Activated B cell treated with CpG ODN at 0.5 μM for 24 hours (primary cell): ENCODE data around the gene SZRD1. TPM values are rescaled to one million over a fixed set of nuclear protein-coding genes. Genes with fewer than 3 reads are reported as not detected.

Source experiments
- ATAC-seq: fragments of 200-7000 bp; cut with Tn5 transposase; one replicate; pipeline ENCODE4 v1.10.0; 2021; ENCODE audit warnings: low read depth, mild to moderate bottlenecking, moderate library complexity
- CTCF ChIA-PET: fragments of 350-600 bp; sonication (Branson Sonifier 250); formaldehyde crosslinking; loops from one replicate; lab custom pipeline; 2021; ENCODE audit warnings: antibody characterized with exemption; lab: Charles Lee
- POLR2A ChIA-PET: fragments of 350-600 bp; sonication (Branson Sonifier 250); formaldehyde crosslinking; loops from one replicate; lab custom pipeline; 2021; ENCODE audit warnings: antibody characterized with exemption; lab: Charles Lee
- DNase-seq: peaks from one replicate; pipeline ENCODE4 v3.0.0; 2022
- H3K27ac Mint-ChIP-seq: one replicate; pipeline ENCODE4 v1.8.0; 2020; ENCODE audit warnings: mixed read lengths
- H3K27me3 Mint-ChIP-seq: one replicate; pipeline ENCODE4 v1.8.0; 2021; ENCODE audit warnings: mixed read lengths
- H3K36me3 Mint-ChIP-seq: one replicate; pipeline ENCODE4 v1.8.0; 2021; ENCODE audit warnings: low read depth, mixed read lengths
- H3K4me1 Mint-ChIP-seq: one replicate; pipeline ENCODE4 v1.8.0; 2021; ENCODE audit warnings: mixed read lengths
- H3K4me3 Mint-ChIP-seq: one replicate; pipeline ENCODE4 v1.8.0; 2020; ENCODE audit warnings: mild to moderate bottlenecking, mixed read lengths
- H3K9me3 Mint-ChIP-seq: one replicate; pipeline ENCODE4 v1.8.0; 2020; ENCODE audit warnings: mixed read lengths
- intact Hi-C: fragments of 100-400 bp; cut with micrococcal nuclease; formaldehyde crosslinking; loops from one replicate; pipeline ENCODE4 v1.15.1; 2024
- total RNA-seq: library from RNA; stranded (reverse); gene quantifications from 2 replicates; pipeline ENCODE4 v1.2.3, GENCODE V29; 2022
- TF ChIP-seq, protein P1 (sequence below): fragments of 200-600 bp; IDR thresholded peaks from one replicate; pipeline ENCODE4 v1.8.0; 2022; ENCODE audit warnings: antibody characterized with exemption, mild to moderate bottlenecking

The SZRD1 gene
- total RNA-seq, 1 donor from 2014 or later, result 184 TPM

- CTCF ChIA-PET, result interaction anchor here (0.8 to 2.2 kb wide), 11 partner anchors 14 to 511 kb away, joined by 3 to 8 read pairs (median 4); partner anchors contain the start of gene FBXO42
- Mint-ChIP-seq H3K9me3 (no peaks in the 10 kb centered on the region), H3K27me3 (no peaks in the 10 kb centered on the region), H3K4me1 (peaks cover 30% of the 10 kb centered on the region), H3K27ac (peak overlapping the region; percentile 91), H3K4me3 (peak overlapping the region; percentile 94), H3K36me3 (peaks cover 31% of the 10 kb centered on the region)
- TF ChIP-seq, protein P1, sequence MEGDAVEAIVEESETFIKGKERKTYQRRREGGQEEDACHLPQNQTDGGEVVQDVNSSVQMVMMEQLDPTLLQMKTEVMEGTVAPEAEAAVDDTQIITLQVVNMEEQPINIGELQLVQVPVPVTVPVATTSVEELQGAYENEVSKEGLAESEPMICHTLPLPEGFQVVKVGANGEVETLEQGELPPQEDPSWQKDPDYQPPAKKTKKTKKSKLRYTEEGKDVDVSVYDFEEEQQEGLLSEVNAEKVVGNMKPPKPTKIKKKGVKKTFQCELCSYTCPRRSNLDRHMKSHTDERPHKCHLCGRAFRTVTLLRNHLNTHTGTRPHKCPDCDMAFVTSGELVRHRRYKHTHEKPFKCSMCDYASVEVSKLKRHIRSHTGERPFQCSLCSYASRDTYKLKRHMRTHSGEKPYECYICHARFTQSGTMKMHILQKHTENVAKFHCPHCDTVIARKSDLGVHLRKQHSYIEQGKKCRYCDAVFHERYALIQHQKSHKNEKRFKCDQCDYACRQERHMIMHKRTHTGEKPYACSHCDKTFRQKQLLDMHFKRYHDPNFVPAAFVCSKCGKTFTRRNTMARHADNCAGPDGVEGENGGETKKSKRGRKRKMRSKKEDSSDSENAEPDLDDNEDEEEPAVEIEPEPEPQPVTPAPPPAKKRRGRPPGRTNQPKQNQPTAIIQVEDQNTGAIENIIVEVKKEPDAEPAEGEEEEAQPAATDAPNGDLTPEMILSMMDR, result no peak
- no peak for DNase-seq
- POLR2A ChIA-PET, result interaction anchor here (0.6 to 2.7 kb wide), 10 partner anchors 20 to 836 kb away, joined by 3 to 27 read pairs (median 6); partner anchors contain the start of genes RNU1-1 and SZRD1
- intact Hi-C loops, result loop anchor here (1.0 to 10.0 kb wide), 7 partner anchors 19 to 173 kb away; partner anchors contain the start of genes FBXO42, NBPF1, RNU1-1 and SZRD1
- ATAC-seq, result peak; percentile 15
These were observed 73.1 kb downstream of the SZRD1 start for GRCh38 chr1:16440131-16440469.

- intact Hi-C loops, result loop anchor here (1.0 to 10.0 kb wide), 7 partner anchors 20 to 172 kb away; partner anchors contain the start of genes FBXO42, NBPF1, RNU1-1 and SZRD1
- H3K27me3 Mint-ChIP-seq, result no peaks in the 10 kb centered on the region
- ATAC-seq (peak; percentile 91), DNase-seq (peak; percentile 91)
- H3K36me3 Mint-ChIP-seq, result peaks cover 36% of the 10 kb centered on the region
- H3K9me3 Mint-ChIP-seq, result no peaks in the 10 kb centered on the region
- TF ChIP-seq, protein P1, result peak; percentile 92
- peak within 1 kb of the TSS; percentile 91 for H3K27ac Mint-ChIP-seq
- H3K4me3 Mint-ChIP-seq, result peak within 1 kb of the TSS; percentile 94
- ChIA-PET POLR2A (interaction anchor here (0.5 to 2.7 kb wide), 17 partner anchors 11 to 999 kb away, joined by 3 to 27 read pairs (median 4); partner anchors contain the start of genes FBXO42, RCC2, RNU1-1 and SZRD1), CTCF (interaction anchor here (0.8 to 2.2 kb wide), 12 partner anchors 13 to 511 kb away, joined by 3 to 8 read pairs (median 4); partner anchors contain the start of genes FBXO42 and NBPF1)
- peaks cover 30% of the 10 kb centered on the region for H3K4me1 Mint-ChIP-seq
These were observed 73.6 kb downstream of the SZRD1 start, which contains the start of gene NECAP2 for GRCh38 chr1:16440470-16441281. Gene NECAP2, plus strand, starts transcription at chr1:16440724. Its CDS starts 38 bp downstream, at chr1:16440762.

DNA sequence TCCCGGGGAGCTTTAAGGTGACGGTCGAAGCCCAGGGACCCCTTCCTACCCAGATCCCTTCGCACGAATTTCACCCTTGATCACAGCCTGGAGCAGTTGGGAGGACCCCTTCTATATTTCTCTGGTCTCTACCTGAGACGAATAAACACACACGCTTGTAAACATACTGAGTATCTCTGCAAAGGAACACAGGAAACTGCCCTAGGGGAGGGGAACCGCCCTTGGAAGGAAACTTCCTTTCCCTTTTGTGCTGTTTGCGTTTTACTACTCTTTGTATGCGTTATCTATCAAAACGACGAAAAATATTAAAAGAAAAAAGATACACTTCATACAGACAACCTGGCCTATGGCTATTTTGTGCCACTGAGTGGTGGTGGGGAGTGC, 74.2 kb downstream of the SZRD1 start:
- H3K4me3 Mint-ChIP-seq, result peak overlapping the region; percentile 94
- intact Hi-C loops, result loop anchor here (2.0 to 10.0 kb wide), 6 partner anchors 20 to 172 kb away; partner anchors contain the start of genes FBXO42, NBPF1 and RNU1-1
- POLR2A ChIA-PET, result interaction anchor here (0.7 to 2.7 kb wide), 12 partner anchors 10 to 838 kb away, joined by 3 to 27 read pairs (median 6); partner anchors contain the start of genes FBXO42, RNU1-1 and SZRD1

DNA sequence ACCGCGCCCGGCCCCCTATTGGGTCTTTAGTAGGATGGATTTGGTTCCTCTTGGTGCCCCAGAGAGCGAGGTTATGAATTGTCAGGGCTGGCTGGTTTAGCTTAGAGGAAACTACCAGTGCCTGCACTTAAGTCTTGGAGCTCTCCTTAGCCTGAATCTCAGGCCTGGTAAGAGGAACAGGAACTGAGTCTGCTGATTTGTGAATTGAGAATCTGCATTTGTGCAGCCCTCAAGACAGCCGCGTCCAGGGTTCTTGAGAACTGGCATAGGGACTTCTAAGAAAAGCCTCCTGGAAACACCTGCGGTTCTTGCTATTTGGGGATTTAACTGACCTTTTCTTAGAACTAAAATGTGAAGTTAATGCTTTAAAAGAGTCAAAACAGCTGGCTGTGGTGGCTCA, 75.2 kb downstream of the SZRD1 start:
- peaks cover 30% of the 10 kb centered on the region for H3K4me1 Mint-ChIP-seq
- TF ChIP-seq, protein P1, result no peak
- peak overlapping the region; percentile 72 for H3K27ac Mint-ChIP-seq
- ChIA-PET POLR2A (interaction anchor here (0.9 to 2.1 kb wide), 3 partner anchors 9 to 74 kb away, joined by 3 to 8 read pairs (median 4); no protein-coding TSS in a partner anchor), CTCF (no interaction called here)
- ATAC-seq (no peak), DNase-seq (no peak)
- peaks cover 42% of the 10 kb centered on the region for H3K36me3 Mint-ChIP-seq
- no peaks in the 10 kb centered on the region for H3K27me3 Mint-ChIP-seq
- H3K9me3 Mint-ChIP-seq, result no peaks in the 10 kb centered on the region
- peak overlapping the region; percentile 94 for H3K4me3 Mint-ChIP-seq
- intact Hi-C loops, result loop anchor here (5.0 to 10.0 kb wide), 3 partner anchors 53 to 90 kb away; partner anchors contain the start of gene FBXO42

More for the DNA sequence above, 74.2 kb downstream of the SZRD1 start:
- CTCF ChIA-PET, result interaction anchor here (0.9 to 2.2 kb wide), 7 partner anchors 16 to 510 kb away, joined by 4 to 6 read pairs (median 5); partner anchors contain the start of gene NBPF1
- TF ChIP-seq, protein P1, result no peak
- ATAC-seq (no peak), DNase-seq (no peak)
- H3K27me3 Mint-ChIP-seq, result no peaks in the 10 kb centered on the region
- peak overlapping the region; percentile 91 for H3K27ac Mint-ChIP-seq
- peaks cover 39% of the 10 kb centered on the region for H3K36me3 Mint-ChIP-seq
- no peaks in the 10 kb centered on the region for H3K9me3 Mint-ChIP-seq
- H3K4me1 Mint-ChIP-seq, result peaks cover 30% of the 10 kb centered on the region
